Skeletal muscle satellite cell (primary cell): ENCODE data around the gene GRK5.

ENCODE experiments used
- H3K27me3 ChIP-seq: 2 replicates; pipeline ENCODE4 v1.7.0; 2013; ENCODE audit warnings: low read length; ENCODE audit not compliant: control insufficient read depth, insufficient read depth
- H3K36me3 ChIP-seq: 2 replicates; pipeline ENCODE4 v1.7.0; 2013; ENCODE audit warnings: mild to moderate bottlenecking, control low read depth, low read length; ENCODE audit not compliant: insufficient read depth
- H3K4me1 ChIP-seq: 2 replicates; pipeline ENCODE4 v1.7.0; 2013; ENCODE audit warnings: low read length; ENCODE audit not compliant: control insufficient read depth, insufficient read depth
- H3K4me2 ChIP-seq: 2 replicates; pipeline ENCODE4 v1.7.0; 2013; ENCODE audit warnings: mild to moderate bottlenecking, low read length
- H3K4me3 ChIP-seq: 2 replicates; pipeline ENCODE4 v1.7.0; 2013; ENCODE audit warnings: low read length
- H3K9ac ChIP-seq: 2 replicates; pipeline ENCODE4 v1.7.0; 2013; ENCODE audit warnings: mild to moderate bottlenecking, low read depth, low read length, moderate library complexity
- H3K9me3 ChIP-seq: replicated peaks from 2 replicates; pipeline ENCODE4 v1.7.0; 2013; ENCODE audit warnings: mild to moderate bottlenecking, control low read depth, low read length

Gene GRK5

GRCh38 chr10:119352042-119352441, 144.7 kb downstream of the GRK5 start:
- Histone ChIP-seq H3K9ac (no peak overlapping the region), H3K4me2 (no peak overlapping the region)

GRCh38 chr10:119352807-119353206, 145.4 kb downstream of the GRK5 start:
- Histone ChIP-seq H3K27me3 (no peaks in the 10 kb centered on the region), H3K9me3 (peaks cover 11% of the 10 kb centered on the region), H3K4me3 (no peak overlapping the region), H3K4me2 (no peak overlapping the region), H3K4me1 (no peaks in the 10 kb centered on the region), H3K36me3 (no peaks in the 10 kb centered on the region), H3K9ac (no peak overlapping the region)

More at GRCh38 chr10:119352042-119352441, 144.7 kb downstream of the GRK5 start:
- Histone ChIP-seq H3K4me3 (no peak overlapping the region), H3K36me3 (no peaks in the 10 kb centered on the region), H3K4me1 (no peaks in the 10 kb centered on the region), H3K9me3 (peaks cover 11% of the 10 kb centered on the region), H3K27me3 (no peaks in the 10 kb centered on the region)

GRCh38 chr10:119353421-119353820, 146.1 kb downstream of the GRK5 start:
- no peaks in the 10 kb centered on the region for H3K36me3 ChIP-seq
- H3K27me3 ChIP-seq, result no peaks in the 10 kb centered on the region
- H3K4me3 ChIP-seq, result no peak overlapping the region
- no peak overlapping the region for H3K4me2 ChIP-seq
- no peak overlapping the region for H3K9ac ChIP-seq
- peaks cover 11% of the 10 kb centered on the region for H3K9me3 ChIP-seq
- H3K4me1 ChIP-seq, result no peaks in the 10 kb centered on the region

GRCh38 chr10:119355930-119356329, 148.6 kb downstream of the GRK5 start:
- H3K27me3 ChIP-seq, result no peaks in the 10 kb centered on the region

GRCh38 chr10:119357412-119358151, 150.2 kb downstream of the GRK5 start:
- Histone ChIP-seq H3K4me2 (no peak overlapping the region), H3K36me3 (no peaks in the 10 kb centered on the region), H3K4me3 (no peak overlapping the region), H3K9ac (no peak overlapping the region), H3K4me1 (no peaks in the 10 kb centered on the region), H3K9me3 (peaks cover 11% of the 10 kb centered on the region), H3K27me3 (no peaks in the 10 kb centered on the region)

More at GRCh38 chr10:119355930-119356329, 148.6 kb downstream of the GRK5 start:
- no peak overlapping the region for H3K4me2 ChIP-seq
- no peak overlapping the region for H3K9ac ChIP-seq
- no peak overlapping the region for H3K4me3 ChIP-seq
- no peaks in the 10 kb centered on the region for H3K36me3 ChIP-seq
- peaks cover 11% of the 10 kb centered on the region for H3K9me3 ChIP-seq
- H3K4me1 ChIP-seq, result no peaks in the 10 kb centered on the region

GRCh38 chr10:119358152-119358512, 150.8 kb downstream of the GRK5 start:
- Histone ChIP-seq H3K4me2 (no peak overlapping the region), H3K4me1 (no peaks in the 10 kb centered on the region), H3K36me3 (no peaks in the 10 kb centered on the region), H3K27me3 (no peaks in the 10 kb centered on the region), H3K9me3 (peaks cover 11% of the 10 kb centered on the region), H3K4me3 (no peak overlapping the region), H3K9ac (no peak overlapping the region)

GRCh38 chr10:119358567-119358966, 151.2 kb downstream of the GRK5 start:
- peaks cover 11% of the 10 kb centered on the region for H3K9me3 ChIP-seq
- no peaks in the 10 kb centered on the region for H3K36me3 ChIP-seq
- H3K9ac ChIP-seq, result no peak overlapping the region
- no peak overlapping the region for H3K4me3 ChIP-seq
- no peaks in the 10 kb centered on the region for H3K27me3 ChIP-seq
- H3K4me1 ChIP-seq, result no peaks in the 10 kb centered on the region
- no peak overlapping the region for H3K4me2 ChIP-seq

- no peak overlapping the region for H3K4me3 ChIP-seq
These were observed 151.7 kb downstream of the GRK5 start for GRCh38 chr10:119359025-119359424.

GRCh38 chr10:119360181-119360921, 153.0 kb downstream of the GRK5 start:
- H3K9ac ChIP-seq, result no peak overlapping the region
- H3K4me1 ChIP-seq, result peaks cover 6% of the 10 kb centered on the region

More at GRCh38 chr10:119359025-119359424, 151.7 kb downstream of the GRK5 start:
- H3K4me2 ChIP-seq, result no peak overlapping the region
- H3K36me3 ChIP-seq, result no peaks in the 10 kb centered on the region
- peaks cover 11% of the 10 kb centered on the region for H3K9me3 ChIP-seq
- H3K27me3 ChIP-seq, result no peaks in the 10 kb centered on the region
- H3K4me1 ChIP-seq, result no peaks in the 10 kb centered on the region
- no peak overlapping the region for H3K9ac ChIP-seq

GRCh38 chr10:119361037-119361436, 153.7 kb downstream of the GRK5 start:
- Histone ChIP-seq H3K36me3 (no peaks in the 10 kb centered on the region), H3K4me1 (peaks cover 6% of the 10 kb centered on the region), H3K4me2 (no peak overlapping the region), H3K9me3 (peaks cover 7% of the 10 kb centered on the region), H3K4me3 (no peak overlapping the region), H3K27me3 (peaks cover 5% of the 10 kb centered on the region), H3K9ac (no peak overlapping the region)

More at GRCh38 chr10:119360181-119360921, 153.0 kb downstream of the GRK5 start:
- H3K36me3 ChIP-seq, result no peaks in the 10 kb centered on the region
- no peaks in the 10 kb centered on the region for H3K27me3 ChIP-seq
- no peak overlapping the region for H3K4me3 ChIP-seq
- no peak overlapping the region for H3K4me2 ChIP-seq
- peaks cover 11% of the 10 kb centered on the region for H3K9me3 ChIP-seq

GRCh38 chr10:119362122-119362521, 154.8 kb downstream of the GRK5 start:
- H3K9me3 ChIP-seq, result no peaks in the 10 kb centered on the region
- H3K27me3 ChIP-seq, result peaks cover 12% of the 10 kb centered on the region
- H3K4me1 ChIP-seq, result peaks cover 6% of the 10 kb centered on the region
- no peak overlapping the region for H3K4me2 ChIP-seq
- no peak overlapping the region for H3K9ac ChIP-seq
- H3K36me3 ChIP-seq, result no peaks in the 10 kb centered on the region
- H3K4me3 ChIP-seq, result no peak overlapping the region
